ENCODE results near the gene PLPP2. TPM values are rescaled to one million over a fixed set of nuclear protein-coding genes. Genes with fewer than 3 reads are reported as not detected.
A peak's percentile ranks its signal among the peaks of the same experiment; 100 is the strongest.
"Not testable (repeated sequence)": the region's sequence is repeated elsewhere in the genome, so short reads cannot be mapped to it uniquely, and the experiment has no call there.

The PLPP2 gene
- polyA plus RNA-seq, 3 donors = 2.8 to 4.7 (median 3.0) TPM

DNA sequence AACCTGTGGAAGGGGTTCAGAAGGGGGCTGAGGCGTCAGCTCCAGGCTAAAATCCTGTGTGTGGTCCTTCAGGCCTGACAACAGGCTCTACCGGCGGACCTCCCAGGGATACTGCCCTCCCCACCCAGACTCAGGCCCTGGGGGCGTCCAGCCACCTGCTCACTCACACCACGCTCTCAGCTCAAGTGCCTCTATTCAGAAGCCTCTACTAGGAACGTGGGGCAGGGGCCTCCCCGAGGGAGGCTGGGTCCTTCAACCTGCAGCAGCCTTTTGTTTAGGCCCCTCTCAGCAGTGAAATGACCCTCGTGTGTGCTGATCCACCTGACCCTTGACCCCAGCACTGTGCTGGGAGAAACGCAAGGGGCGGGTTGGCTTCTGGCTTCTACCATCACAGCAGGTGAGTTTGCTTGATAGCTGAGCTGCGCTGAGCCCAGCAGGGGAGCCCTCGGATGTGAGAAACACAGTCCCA, 10.6 kb downstream of the PLPP2 start:
- no peak for DNase-seq (ENCODE audit: extremely low read depth in 1 of 11, low read depth in 9 of 11, low spot score in 4 of 11)

DNA sequence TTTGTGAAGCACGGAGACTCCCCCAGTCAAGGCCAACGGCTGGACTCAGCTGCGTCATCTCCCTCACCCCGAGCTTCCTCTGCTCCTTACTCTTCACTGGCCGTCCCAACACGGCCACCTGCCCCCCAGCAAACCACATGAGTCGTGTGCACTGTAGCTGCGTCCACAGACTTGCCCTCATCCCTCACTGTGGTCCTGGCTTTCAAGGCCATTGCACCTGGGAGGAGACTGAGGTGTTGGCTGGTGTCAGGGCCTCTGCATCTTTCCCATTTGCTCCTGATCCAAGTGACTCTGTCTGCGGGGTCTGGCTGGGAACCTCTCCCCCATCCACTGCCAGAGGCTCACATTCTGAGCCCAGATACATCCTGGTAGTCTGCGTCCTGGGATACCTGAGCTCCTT, 11.5 kb downstream of the PLPP2 start:
- DNase-seq (ENCODE audit: extremely low read depth in 1 of 11, low read depth in 9 of 11, low spot score in 4 of 11) = no peak

DNA sequence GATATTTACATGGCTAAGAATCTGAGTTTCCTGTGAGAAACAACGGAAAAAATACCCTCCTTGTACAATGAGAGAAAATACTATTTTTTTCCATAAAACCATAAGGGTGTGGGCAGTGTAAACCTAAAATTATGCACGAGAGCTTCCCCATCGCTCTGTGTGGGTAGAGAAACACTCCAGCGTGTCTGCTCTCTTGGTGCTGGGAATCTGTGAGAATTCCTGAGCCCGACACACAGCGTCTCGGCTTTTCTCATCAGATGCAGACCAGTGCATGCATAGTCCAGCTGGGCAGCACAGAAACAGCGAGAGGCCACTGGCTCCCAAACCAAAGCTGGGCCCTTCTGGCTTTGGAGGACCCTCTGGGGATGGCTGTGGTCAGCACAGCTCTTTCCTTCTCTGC, 12.0 kb downstream of the PLPP2 start:
- no peak for DNase-seq (ENCODE audit: extremely low read depth in 1 of 11, low read depth in 9 of 11, low spot score in 4 of 11)

GRCh38 chr19:277581-278165, 13.5 kb downstream of the PLPP2 start:
- peak in 9 of 11 donors; percentile 53 to 77 (median 71) for DNase-seq (ENCODE audit: extremely low read depth in 1 of 11, low read depth in 9 of 11, low spot score in 4 of 11)

DNA sequence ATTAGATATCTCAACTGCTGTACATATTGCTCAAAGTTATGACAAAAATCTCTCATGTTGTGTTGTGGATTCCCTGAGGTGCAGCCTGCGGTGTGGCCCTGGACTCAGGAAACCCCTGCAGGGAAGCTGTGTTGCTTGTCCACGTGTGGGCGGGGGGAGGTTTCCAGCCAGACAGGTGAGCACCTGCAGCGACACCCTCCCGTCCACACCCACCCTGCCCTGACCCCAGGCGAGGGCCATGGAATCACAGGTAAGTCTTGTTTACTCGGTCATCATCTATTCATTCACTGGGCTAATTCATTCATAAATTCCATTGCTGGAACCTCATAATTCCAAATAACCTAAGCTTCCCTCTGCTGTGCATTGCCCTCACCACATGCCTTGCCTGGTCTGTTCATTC, 14.1 kb downstream of the PLPP2 start:
- DNase-seq (ENCODE audit: extremely low read depth in 1 of 11, low read depth in 9 of 11, low spot score in 4 of 11) = no peak

GRCh38 chr19:275958-276646, 15.1 kb downstream of the PLPP2 start:
- DNase-seq (ENCODE audit: extremely low read depth in 1 of 11, low read depth in 9 of 11, low spot score in 4 of 11) = no peak

DNA sequence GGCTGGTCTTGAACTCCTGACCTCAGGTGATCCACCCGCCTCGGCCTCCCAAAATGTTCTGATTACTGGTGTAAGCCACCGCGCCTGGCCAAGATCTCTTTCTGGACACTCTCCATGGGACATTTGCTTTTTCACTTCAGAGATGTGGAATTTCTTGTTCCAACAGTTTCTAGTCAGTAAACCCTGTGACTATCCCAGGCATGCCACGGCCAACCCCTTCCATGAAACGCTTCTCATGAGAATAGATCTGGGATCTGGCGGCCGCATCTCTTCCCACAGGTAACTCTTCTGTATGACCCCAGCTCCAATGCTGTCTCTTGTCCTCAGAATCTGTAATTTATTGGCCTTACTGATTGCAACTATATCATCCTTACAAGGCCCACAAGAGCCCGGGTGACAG, 16.2 kb downstream of the PLPP2 start:
- DNase-seq (ENCODE audit: extremely low read depth in 1 of 11, low read depth in 9 of 11, low spot score in 4 of 11) = no peak

GRCh38 chr19:273393-273792, 17.8 kb downstream of the PLPP2 start:
- DNase-seq (ENCODE audit: extremely low read depth in 1 of 11, low read depth in 9 of 11, low spot score in 4 of 11) = no peak

GRCh38 chr19:271856-272255, 19.3 kb downstream of the PLPP2 start:
- no peak for DNase-seq (ENCODE audit: extremely low read depth in 1 of 11, low read depth in 9 of 11, low spot score in 4 of 11)

GRCh38 chr19:270766-271318, 20.4 kb downstream of the PLPP2 start:
- not testable (repeated sequence) for DNase-seq (ENCODE audit: extremely low read depth in 1 of 11, low read depth in 9 of 11, low spot score in 4 of 11)

GRCh38 chr19:269241-269640, 22.0 kb downstream of the PLPP2 start:
- no peak for DNase-seq (ENCODE audit: extremely low read depth in 1 of 11, low read depth in 9 of 11, low spot score in 4 of 11)

GRCh38 chr19:262125-262524, 29.1 kb downstream of the PLPP2 start:
- DNase-seq (ENCODE audit: extremely low read depth in 1 of 11, low read depth in 9 of 11, low spot score in 4 of 11) = no peak

GRCh38 chr19:256804-257203, 34.4 kb downstream of the PLPP2 start:
- DNase-seq (ENCODE audit: extremely low read depth in 1 of 11, low read depth in 9 of 11, low spot score in 4 of 11) = not testable (repeated sequence)

- DNase-seq (ENCODE audit: extremely low read depth in 1 of 11, low read depth in 9 of 11, low spot score in 4 of 11) = not testable (repeated sequence)
Measured at GRCh38 chr19:252421-253186, 38.6 kb downstream of the PLPP2 start.

- DNase-seq (ENCODE audit: extremely low read depth in 1 of 11, low read depth in 9 of 11, low spot score in 4 of 11) = no peak
Measured at GRCh38 chr19:246551-246950, 44.7 kb downstream of the PLPP2 start.

- DNase-seq (ENCODE audit: extremely low read depth in 1 of 11, low read depth in 9 of 11, low spot score in 4 of 11) = not testable (repeated sequence)
Measured at GRCh38 chr19:245900-246299, 45.3 kb downstream of the PLPP2 start.

GRCh38 chr19:245457-245856, 45.7 kb downstream of the PLPP2 start:
- DNase-seq (ENCODE audit: extremely low read depth in 1 of 11, low read depth in 9 of 11, low spot score in 4 of 11) = no peak

All from renal cortex interstitium (tissue), 11 donors.